Measurements from ENCODE around the gene CELF3. TPM values are rescaled to one million over a fixed set of nuclear protein-coding genes. Genes with fewer than 3 reads are reported as not detected.
"Not testable (repeated sequence)": the region's sequence is repeated elsewhere in the genome, so short reads cannot be mapped to it uniquely, and the experiment has no call there.

The CELF3 gene
- total RNA-seq, 1 experiment from 2014 or later, result not detected

DNA sequence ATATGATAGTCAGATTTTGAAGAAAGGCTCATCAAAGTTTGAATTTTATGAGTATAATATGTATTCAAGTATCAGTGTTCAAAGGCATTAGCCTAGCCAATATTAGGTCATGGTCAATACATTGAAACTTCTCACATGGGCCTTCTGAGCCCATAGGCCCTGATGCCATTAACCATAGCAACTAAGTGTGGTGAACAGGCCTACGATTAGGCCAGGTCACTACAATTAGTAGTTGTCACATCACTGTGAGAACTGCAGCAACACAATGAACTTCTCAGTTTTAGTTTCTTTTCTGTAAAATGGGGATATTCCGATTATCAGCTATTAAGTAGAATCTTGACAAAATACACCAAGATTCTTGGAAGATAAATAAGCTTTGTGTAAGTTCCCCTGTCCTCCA lies 30.0 kb downstream of the CELF3 start:
- Histone ChIP-seq H3K36me3 (ENCODE audit: control insufficient read depth, insufficient read depth, low read length) (no peaks in the 10 kb centered on the region), H3K27ac (ENCODE audit: low read length) (no peak overlapping the region), H3K27me3 (ENCODE audit: control insufficient read depth, insufficient read depth, low read length) (no peaks in the 10 kb centered on the region), H3K9me3 (ENCODE audit: control insufficient read depth, insufficient read depth, low read depth, low read length) (no peaks in the 10 kb centered on the region), H3K4me3 (ENCODE audit: low read depth in 2 of 2, low read length in 2 of 2) (no peak overlapping the region), H3K4me1 (ENCODE audit: control insufficient read depth, insufficient read depth, low read length) (no peaks in the 10 kb centered on the region)
- BruUV-seq (replicated peaks), result no TSS peak
- POLR2A ChIA-PET, result no interaction called here
- intact Hi-C loops (cut with micrococcal nuclease; ENCODE audit: unreplicated experiment), result no loop called here
- DNase-seq (ENCODE audit: low read depth, low spot score) (no peak), ATAC-seq (no peak)
- TF ChIP-seq, protein P1, sequence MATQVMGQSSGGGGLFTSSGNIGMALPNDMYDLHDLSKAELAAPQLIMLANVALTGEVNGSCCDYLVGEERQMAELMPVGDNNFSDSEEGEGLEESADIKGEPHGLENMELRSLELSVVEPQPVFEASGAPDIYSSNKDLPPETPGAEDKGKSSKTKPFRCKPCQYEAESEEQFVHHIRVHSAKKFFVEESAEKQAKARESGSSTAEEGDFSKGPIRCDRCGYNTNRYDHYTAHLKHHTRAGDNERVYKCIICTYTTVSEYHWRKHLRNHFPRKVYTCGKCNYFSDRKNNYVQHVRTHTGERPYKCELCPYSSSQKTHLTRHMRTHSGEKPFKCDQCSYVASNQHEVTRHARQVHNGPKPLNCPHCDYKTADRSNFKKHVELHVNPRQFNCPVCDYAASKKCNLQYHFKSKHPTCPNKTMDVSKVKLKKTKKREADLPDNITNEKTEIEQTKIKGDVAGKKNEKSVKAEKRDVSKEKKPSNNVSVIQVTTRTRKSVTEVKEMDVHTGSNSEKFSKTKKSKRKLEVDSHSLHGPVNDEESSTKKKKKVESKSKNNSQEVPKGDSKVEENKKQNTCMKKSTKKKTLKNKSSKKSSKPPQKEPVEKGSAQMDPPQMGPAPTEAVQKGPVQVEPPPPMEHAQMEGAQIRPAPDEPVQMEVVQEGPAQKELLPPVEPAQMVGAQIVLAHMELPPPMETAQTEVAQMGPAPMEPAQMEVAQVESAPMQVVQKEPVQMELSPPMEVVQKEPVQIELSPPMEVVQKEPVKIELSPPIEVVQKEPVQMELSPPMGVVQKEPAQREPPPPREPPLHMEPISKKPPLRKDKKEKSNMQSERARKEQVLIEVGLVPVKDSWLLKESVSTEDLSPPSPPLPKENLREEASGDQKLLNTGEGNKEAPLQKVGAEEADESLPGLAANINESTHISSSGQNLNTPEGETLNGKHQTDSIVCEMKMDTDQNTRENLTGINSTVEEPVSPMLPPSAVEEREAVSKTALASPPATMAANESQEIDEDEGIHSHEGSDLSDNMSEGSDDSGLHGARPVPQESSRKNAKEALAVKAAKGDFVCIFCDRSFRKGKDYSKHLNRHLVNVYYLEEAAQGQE (IDR thresholded peaks at IDR 0.05; ENCODE audit: insufficient read depth in 1 of 2, low read depth in 2 of 2, low read length in 1 of 2), result no peak
- TF ChIP-seq TCF7L2 (IDR thresholded peaks at IDR 0.05; ENCODE audit: low read depth, low read length) (no peak), SIN3A (IDR thresholded peaks at IDR 0.05; ENCODE audit: borderline replicate concordance, insufficient read depth, low read depth, low read length) (no peak), POLR2AphosphoS5 (IDR thresholded peaks at IDR 0.05; ENCODE audit: low read depth, low read length) (no peak)
- TF ChIP-seq, protein P2, sequence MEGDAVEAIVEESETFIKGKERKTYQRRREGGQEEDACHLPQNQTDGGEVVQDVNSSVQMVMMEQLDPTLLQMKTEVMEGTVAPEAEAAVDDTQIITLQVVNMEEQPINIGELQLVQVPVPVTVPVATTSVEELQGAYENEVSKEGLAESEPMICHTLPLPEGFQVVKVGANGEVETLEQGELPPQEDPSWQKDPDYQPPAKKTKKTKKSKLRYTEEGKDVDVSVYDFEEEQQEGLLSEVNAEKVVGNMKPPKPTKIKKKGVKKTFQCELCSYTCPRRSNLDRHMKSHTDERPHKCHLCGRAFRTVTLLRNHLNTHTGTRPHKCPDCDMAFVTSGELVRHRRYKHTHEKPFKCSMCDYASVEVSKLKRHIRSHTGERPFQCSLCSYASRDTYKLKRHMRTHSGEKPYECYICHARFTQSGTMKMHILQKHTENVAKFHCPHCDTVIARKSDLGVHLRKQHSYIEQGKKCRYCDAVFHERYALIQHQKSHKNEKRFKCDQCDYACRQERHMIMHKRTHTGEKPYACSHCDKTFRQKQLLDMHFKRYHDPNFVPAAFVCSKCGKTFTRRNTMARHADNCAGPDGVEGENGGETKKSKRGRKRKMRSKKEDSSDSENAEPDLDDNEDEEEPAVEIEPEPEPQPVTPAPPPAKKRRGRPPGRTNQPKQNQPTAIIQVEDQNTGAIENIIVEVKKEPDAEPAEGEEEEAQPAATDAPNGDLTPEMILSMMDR (IDR thresholded peaks at IDR 0.05), result no peak
- CTCF ChIA-PET, result no interaction called here
- in situ Hi-C loops (cut with HindIII; ENCODE audit: low pct_unique_long_range_greater_than_20kb, low sequenced_read_pairs), result no loop called here

DNA sequence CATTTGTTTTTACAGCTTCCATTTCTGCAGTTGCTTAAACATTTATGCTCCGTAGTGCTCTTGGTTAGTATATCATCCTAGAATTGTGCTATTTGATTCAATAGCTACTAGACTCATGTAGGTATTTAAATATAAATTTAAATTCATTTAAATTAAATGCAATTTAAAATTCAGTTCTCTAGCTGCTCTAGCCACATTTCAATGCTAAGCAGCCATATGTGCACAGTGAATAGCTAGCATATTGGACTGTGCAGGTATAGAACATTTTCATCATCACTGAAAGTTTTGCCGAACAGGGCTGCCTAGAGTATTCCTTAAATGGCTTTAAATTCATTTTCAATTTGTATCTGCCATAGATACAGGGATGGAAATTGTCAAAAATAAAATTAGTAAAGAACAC lies 32.5 kb downstream of the CELF3 start:
- DNase-seq (ENCODE audit: low read depth, low spot score) (no peak), ATAC-seq (no peak)
- Histone ChIP-seq H3K4me3 (ENCODE audit: low read depth in 2 of 2, low read length in 2 of 2) (no peak overlapping the region), H3K4me1 (ENCODE audit: control insufficient read depth, insufficient read depth, low read length) (peaks cover 3% of the 10 kb centered on the region; the same call in 1 of the 2 replicates), H3K36me3 (ENCODE audit: control insufficient read depth, insufficient read depth, low read length) (no peaks in the 10 kb centered on the region), H3K9me3 (ENCODE audit: control insufficient read depth, insufficient read depth, low read depth, low read length) (no peaks in the 10 kb centered on the region), H3K27me3 (ENCODE audit: control insufficient read depth, insufficient read depth, low read length) (no peaks in the 10 kb centered on the region), H3K27ac (ENCODE audit: low read length) (no peak overlapping the region)
- no TSS peak for BruUV-seq (replicated peaks)
- POLR2A ChIA-PET, result interaction anchor here (0.5 kb wide), 1 partner anchor 112 kb away, joined by 3 read pairs; no protein-coding TSS in a partner anchor
- intact Hi-C loops (cut with micrococcal nuclease; ENCODE audit: unreplicated experiment) (no loop called here), in situ Hi-C loops (cut with HindIII; ENCODE audit: low pct_unique_long_range_greater_than_20kb, low sequenced_read_pairs) (no loop called here)
- CTCF ChIA-PET, result no interaction called here
- TF ChIP-seq SIN3A (IDR thresholded peaks at IDR 0.05; ENCODE audit: borderline replicate concordance, insufficient read depth, low read depth, low read length) (no peak), TCF7L2 (IDR thresholded peaks at IDR 0.05; ENCODE audit: low read depth, low read length) (no peak), POLR2AphosphoS5 (IDR thresholded peaks at IDR 0.05; ENCODE audit: low read depth, low read length) (no peak)
- TF ChIP-seq, protein P2 (IDR thresholded peaks at IDR 0.05), result no peak
- TF ChIP-seq, protein P1 (IDR thresholded peaks at IDR 0.05; ENCODE audit: insufficient read depth in 1 of 2, low read depth in 2 of 2, low read length in 1 of 2), result no peak

DNA sequence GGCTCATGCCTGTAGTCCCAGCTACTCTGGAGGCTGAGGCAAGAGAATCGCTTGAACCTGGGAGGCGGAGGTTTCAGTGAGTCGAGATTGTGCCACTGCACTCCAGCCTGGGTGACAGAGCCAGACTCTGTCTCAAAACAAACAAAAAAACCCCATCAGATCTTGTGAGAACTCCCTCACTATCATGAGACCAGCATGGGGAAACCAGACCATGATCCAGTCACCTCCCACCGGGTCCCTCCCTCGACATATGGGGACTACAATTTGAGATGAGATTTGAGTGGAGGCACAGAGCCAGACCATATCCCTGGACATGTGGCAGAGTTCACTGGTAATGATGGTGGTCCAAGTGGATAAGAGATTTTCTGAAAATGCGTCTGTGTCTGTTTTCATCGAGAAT lies 33.7 kb downstream of the CELF3 start:
- H3K4me1 ChIP-seq (ENCODE audit: control insufficient read depth, insufficient read depth, low read length); H3K27me3 ChIP-seq (ENCODE audit: control insufficient read depth, insufficient read depth, low read length); H3K27ac ChIP-seq (ENCODE audit: low read length); H3K4me3 ChIP-seq (ENCODE audit: low read depth in 2 of 2, low read length in 2 of 2); H3K36me3 ChIP-seq (ENCODE audit: control insufficient read depth, insufficient read depth, low read length); intact Hi-C loops (cut with micrococcal nuclease; ENCODE audit: unreplicated experiment); H3K9me3 ChIP-seq (ENCODE audit: control insufficient read depth, insufficient read depth, low read depth, low read length); CTCF ChIA-PET; POLR2A ChIA-PET; ATAC-seq; DNase-seq (ENCODE audit: low read depth, low spot score); in situ Hi-C loops (cut with HindIII; ENCODE audit: low pct_unique_long_range_greater_than_20kb, low sequenced_read_pairs); BruUV-seq (replicated peaks): not testable (repeated sequence)

All from Panc1 (cell line).